DMS79 treated with DMSO at 0.1 percent for 48 hours (cell line): ENCODE measurements around the gene FAP.

Experiments
- DNase-seq: peaks from one replicate; lab custom pipeline; 2025; lab: John Stamatoyannopoulos, UW

The FAP gene

GRCh38 chr2:162185541-162186232 lies 57.6 kb downstream of the FAP start:
- no peak for DNase-seq

DNA sequence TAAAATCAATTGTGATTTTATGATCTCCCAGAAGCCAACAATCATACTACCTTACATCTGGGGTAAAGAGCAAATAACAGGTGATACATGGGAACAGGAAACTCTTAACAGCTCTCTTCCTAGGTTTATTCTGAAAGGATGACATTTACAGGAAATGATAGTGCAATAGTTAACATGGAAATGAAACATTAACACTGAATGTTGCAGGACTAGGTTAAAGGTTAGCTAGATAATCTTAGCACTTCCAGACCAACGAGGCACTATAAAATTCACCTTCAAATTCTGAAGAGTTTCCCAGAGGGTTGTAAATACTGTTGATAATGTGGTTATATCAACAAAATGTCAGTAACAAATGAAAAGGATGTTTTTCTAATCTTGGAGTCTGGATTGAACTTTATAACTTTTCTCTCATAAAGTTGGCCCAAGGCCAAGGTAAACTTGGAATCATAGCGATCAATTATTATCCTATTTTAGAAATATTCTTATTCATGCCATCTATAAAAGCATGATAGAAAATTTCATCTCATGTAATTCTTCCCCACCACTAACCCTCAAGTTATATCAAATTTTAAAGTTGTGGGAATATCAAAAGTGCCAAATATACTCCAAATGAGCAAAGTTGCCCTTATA lies 58.3 kb downstream of the FAP start:
- DNase-seq = no peak

- DNase-seq = no peak
These were observed 58.9 kb downstream of the FAP start for GRCh38 chr2:162184359-162184758.

DNA sequence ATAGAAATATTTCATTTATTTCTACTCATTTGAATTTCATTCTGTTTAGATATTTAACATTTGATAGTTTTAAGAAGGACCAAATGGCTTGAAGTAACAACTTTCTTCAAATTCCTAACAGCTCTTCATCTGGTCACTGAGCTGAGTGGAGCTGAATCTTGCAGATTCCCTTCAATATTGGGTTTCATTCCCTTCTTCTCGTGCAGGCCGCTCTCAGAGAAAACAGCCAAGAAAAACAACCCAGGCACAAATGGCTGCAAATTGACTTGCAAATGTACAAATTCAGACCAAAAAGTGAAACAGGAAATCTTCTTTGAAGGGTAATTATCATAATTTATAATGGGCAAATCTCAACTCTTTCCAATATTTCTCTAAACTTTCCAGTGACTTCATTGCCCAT lies 60.9 kb downstream of the FAP start:
- no peak for DNase-seq

DNA sequence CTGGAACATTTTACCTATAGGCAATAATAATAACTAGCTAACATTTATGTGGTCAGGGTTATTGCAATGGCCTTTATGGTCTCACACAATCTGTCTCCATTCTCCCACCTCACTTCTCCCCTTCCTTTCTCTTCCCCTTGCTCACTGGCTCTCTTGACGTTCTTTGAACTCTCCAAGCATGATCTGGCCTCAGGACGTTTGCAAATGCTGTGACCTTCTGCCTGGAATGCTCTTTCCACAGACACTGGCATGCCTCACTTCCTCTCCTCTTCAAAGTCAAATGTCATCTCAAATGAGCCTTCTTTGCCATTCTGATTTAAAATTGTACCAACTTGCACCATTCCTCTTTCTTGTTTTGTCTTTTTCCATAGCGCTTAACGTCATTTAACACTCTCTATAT lies 65.9 kb downstream of the FAP start:
- no peak for DNase-seq

DNA sequence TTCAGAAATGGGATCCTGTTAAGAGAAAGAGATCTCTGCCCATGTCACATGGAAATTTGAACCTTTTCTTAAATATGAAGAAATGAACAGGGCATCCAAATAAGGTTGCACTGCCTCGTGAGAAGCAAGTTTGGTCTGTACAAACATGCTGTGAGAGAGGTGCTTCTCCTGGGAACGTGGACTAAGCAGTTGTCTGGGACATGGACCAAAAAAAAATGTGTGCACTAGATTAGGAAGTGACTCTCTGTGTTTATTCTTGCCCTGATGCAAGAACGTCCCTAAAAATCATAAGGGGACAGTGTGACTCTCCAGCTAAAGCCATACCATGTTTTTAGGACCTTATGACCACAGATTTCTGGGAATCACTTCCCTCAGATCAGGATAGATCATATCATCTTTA lies 67.5 kb downstream of the FAP start:
- DNase-seq = no peak

GRCh38 chr2:162174746-162175145 lies 68.5 kb downstream of the FAP start:
- no peak for DNase-seq

DNA sequence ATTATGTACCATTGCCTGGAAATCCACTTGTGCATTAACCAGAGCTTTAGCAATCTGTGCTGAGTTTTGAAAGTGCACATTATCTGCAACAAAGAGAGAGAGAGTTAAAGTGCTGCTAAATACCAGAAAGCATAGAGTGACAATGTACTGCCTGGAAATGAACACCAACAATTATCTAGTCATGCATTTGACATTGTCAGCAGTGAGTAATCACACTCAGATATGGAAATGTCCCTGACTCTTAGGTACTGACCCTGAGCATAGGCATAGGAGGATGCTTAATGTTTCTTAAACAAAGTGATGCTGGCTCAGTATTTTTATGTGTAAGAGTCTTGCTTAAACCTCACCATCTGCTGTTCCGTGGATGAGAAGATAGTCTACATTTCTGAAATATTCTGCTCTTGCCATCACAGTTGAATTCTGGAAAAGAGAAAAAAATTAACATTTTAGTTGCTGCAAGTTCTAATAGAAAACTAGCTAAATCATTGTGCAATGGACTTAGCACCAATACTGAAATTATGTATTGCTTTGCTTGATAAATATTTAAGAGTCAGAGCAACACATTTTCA lies 70.4 kb downstream of the FAP start:
- no peak for DNase-seq

DNA sequence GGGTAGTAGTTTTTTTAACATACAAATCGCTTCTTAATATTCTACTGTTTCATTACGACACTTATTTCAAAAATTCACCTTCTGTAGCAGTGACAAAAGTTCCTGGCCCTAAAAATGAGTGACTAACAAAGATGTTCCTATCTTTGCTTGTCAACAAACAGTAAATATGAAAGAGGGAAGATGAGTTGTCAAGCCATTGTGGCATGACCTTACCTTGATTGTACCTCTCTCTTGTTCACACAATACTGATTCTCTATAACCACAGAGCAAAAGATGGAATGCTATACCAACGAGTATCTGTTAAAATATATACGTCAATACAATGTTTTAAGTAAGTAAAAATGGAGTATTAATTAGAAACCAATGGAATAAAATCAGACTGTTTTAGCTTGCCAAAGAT lies 76.5 kb downstream of the FAP start:
- DNase-seq = no peak

DNA sequence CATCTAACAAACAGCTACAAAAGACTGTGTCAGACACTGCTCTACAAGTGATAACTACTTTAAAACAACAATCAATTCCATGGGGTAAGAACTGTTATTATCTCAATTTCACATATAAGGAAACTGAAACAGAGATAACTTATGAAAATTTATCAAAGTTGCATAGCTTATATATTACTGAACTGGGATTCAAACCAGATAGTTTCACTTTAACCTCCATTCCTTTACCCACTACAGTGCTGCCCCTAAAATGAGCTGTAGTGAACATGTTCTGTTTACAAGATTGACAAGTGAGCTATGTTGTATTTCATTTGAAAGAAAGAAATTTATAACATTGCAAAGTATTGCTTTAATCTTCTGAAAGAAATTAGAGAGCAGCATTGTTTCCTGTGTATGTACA lies 77.1 kb downstream of the FAP start:
- DNase-seq = no peak

- DNase-seq = no peak
These were observed 78.4 kb downstream of the FAP start for GRCh38 chr2:162164802-162165201.

- DNase-seq = no peak
These were observed 83.8 kb downstream of the FAP start for GRCh38 chr2:162159446-162159845.

DNA sequence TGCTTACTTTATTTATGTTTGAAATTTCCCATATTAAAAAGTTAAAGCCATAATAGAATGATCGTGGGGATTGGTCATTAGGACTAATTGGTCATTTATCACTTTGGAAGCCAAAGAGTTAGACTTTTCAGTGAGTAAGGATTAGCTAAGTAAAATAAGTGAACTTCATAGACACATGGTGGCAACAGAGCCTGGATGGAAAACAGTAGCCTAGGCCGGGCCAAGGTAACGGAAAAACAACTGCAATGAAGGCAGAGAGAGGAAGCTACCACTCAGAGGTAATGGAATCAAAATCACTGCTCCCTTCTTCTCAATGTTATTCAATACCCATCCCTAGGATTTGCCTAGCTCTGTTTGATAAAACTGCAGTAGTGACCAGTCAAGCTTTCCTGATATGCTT lies 87.1 kb downstream of the FAP start:
- DNase-seq = no peak

DNA sequence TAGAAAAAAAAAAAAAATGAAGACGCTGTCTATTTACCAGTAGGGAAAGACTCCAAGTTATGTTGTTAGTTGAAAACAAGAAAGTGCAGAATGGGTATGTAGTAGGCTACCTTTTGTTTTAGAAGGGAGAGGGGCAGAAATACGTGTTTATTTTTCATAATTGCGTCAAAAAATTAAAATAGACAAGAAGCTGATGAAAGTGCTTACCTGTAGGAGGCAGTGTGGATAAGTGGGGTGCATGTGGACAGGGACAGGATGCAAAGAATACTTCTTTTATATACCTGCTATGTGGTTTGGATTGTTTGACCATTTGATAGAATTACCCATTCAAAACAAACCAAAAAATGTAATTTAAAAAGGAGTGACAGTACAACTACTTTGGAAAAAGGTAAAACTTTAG lies 88.2 kb downstream of the FAP start:
- DNase-seq = no peak

DNA sequence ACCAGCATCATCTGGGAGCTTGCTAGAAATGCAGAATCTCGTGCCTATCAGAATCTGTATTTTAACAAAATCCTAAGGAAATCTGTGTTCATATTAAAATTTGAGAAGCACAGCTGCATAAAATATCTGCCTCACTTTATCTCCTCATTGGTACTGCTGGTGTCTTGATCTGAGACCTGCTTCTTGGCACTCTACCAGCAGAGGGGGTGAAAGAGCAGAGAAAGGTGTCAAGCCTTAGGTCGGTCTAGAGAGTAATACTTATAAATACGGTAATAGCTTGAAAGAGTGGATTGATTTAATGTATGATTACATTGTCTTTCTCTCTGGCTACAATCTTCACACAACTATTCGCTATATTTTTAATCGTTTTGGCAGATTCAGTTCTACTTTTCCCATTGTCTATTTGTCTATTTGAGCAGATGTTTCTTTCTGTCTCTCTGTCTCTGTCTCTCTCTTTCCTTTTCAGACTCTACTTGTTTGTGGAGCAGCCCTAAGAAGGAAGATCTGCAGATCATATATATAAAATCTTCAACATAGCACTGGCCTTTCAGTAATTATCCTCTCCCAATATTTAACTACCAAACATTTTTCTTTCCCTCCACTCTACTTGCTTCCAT lies 89.5 kb downstream of the FAP start:
- DNase-seq = no peak

DNA sequence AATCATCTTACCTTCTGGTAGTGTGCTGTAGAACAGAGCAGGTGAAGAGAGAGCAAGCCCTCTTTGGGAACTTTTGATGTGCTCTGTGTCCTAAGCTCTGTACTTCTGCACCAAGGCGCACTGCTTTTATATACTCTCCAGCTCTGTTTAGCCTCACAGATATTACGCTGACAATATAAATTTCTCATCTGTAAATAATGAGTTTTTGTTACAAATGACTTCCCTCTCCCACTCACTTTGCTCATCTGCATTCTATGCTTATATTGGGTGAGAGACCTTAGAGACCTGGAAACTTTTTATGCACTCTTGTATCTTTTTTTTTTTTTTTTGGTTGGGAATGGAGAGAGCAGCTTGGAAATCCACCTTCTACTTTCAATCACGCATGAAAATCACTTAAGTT lies 91.1 kb downstream of the FAP start, which contains the start of gene GCG:
Gene GCG (minus strand): TSS at position 101 of the 400 bp plus-strand sequence. CDS start 3,069 bp downstream, outside the sequence.
- DNase-seq = no peak

GRCh38 chr2:162149940-162150339 lies 93.3 kb downstream of the FAP start:
- DNase-seq = no peak

DNA sequence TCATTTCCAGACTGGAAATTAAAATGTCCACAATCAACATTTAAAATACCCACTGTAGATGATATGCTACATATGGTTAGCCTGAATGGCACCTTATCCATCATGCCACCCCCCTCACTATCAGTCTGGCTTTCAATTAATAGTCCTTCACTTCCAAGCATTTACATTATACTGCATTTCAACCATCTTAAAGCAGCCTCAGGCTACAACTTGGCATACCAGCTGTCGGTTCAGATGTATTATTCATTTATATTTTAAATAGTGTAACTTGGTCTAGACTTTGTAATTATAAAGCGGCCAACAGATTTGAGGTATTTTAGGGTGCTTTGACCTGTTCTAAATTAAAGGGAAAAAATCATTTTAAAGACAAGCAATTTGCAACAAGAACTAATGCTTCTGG lies 93.8 kb downstream of the FAP start:
- no peak for DNase-seq

- no peak for DNase-seq
These were observed 94.3 kb downstream of the FAP start for GRCh38 chr2:162148956-162149355.

GRCh38 chr2:162143969-162144368 lies 99.3 kb downstream of the FAP start:
- DNase-seq = no peak

GRCh38 chr2:162138310-162138709 lies 104.9 kb downstream of the FAP start:
- no peak for DNase-seq

GRCh38 chr2:162127422-162127821 lies 115.8 kb downstream of the FAP start:
- DNase-seq = no peak

GRCh38 chr2:162126527-162126926 lies 116.7 kb downstream of the FAP start:
- DNase-seq = no peak
